ENCODE measurements around the gene SKA1.
"Not testable (repeated sequence)": the region's sequence is repeated elsewhere in the genome, so short reads cannot be mapped to it uniquely, and the experiment has no call there.

The SKA1 gene

GRCh38 chr18:50432915-50433314, 58.1 kb downstream of the SKA1 start:
- DNase-seq = no peak

GRCh38 chr18:50436742-50437141, 61.9 kb downstream of the SKA1 start:
- not testable (repeated sequence) for DNase-seq

DNA sequence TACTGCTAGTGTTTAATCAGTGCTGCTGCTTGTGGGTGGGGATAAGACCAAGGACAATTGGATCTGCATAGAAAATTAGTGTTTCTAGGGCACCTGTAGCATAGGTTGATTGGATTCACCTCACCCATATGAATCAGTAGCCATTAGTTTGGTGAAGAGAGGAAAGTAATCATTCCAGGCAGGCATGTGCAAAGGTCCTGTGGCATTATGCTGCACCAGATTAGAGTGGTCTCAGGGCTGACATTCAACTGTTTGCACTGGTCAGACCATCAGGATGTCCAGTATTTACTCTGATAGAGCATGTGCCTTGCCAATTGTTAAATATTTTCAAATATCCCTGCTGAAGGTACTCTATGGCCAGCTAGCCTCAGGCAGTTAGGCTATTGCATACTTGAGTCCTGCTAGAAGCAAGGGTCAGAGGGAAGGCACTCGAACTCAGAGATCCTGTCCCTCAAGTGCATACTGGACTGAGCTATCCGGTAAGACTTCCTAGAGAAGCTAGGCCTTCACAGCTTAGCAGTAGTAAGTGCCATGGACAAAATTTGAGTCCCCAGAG, 64.7 kb downstream of the SKA1 start:
- DNase-seq = no peak

DNA sequence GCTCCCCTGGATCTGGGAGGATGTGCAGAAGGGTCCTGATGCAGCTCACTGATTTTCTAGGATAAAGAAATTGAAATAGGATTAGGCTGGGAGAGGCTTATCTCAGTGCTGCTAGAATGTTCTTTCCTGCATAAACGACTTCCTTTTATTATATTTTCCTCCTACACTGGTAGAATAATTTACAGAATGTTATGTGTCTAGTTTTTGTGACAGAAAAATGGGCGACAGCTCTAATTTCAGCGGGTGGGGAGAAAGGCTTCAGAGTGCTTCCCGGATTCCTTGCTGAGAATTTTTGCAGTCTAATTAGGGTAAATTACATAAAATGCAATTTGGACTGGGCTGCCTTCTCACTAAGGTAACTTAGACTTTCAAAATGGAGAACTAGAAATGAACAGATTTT, 66.2 kb downstream of the SKA1 start:
- no peak for DNase-seq

- DNase-seq = no peak
Observed at GRCh38 chr18:50441501-50441900, 66.7 kb downstream of the SKA1 start.

All from NCI-H2171 treated with DMSO at 0.1 percent for 48 hours (cell line).